HG02642 (cell line): ENCODE data around the gene DNTTIP2.
"Not testable (repeated sequence)": the region's sequence is repeated elsewhere in the genome, so short reads cannot be mapped to it uniquely, and the experiment has no call there.

Source experiments
- ATAC-seq: cut with Tn5 transposase; IDR thresholded peaks from one replicate; pipeline ENCODE4 v1.9.1; 2021; ENCODE audit warnings: mild to moderate bottlenecking; ENCODE audit not compliant: unreplicated experiment, poor library complexity

The DNTTIP2 gene

DNA sequence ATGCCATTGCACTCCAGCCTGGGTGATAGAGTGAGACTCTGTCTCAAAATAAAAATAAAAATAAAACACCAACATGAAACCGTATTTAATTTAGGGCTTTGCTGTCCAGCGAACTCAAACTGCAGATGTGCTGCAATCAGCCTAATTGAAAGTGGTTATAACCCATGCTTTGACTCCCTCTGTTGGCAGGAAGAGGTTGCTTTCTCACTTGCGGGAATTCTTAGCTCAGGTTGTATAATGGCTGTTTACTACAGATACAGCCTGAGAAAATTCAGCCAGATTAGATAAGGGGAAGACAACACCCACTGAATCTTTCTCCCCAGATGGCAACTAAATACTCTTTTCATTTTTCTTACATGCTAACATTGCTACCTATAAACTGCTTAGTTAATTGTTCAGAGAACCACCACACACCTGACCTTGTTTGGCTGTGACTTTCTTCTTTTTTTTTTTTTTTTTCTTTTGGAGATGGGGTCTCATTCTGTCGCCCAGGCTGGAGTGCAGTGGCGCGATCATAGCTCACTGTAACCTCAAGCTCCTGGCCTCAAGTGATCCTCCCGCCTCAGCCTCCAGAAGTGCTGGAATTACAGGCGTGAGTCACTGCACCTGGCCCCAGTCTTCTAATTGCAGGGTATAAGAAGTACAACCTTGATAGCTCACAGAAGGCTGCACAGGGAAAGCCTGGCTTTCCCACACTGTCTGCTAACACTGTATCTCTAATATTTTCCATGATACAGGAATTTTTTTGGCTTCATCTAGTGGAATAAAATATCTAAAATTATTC lies 34.6 kb downstream of the DNTTIP2 start:
- ATAC-seq, result no peak

DNA sequence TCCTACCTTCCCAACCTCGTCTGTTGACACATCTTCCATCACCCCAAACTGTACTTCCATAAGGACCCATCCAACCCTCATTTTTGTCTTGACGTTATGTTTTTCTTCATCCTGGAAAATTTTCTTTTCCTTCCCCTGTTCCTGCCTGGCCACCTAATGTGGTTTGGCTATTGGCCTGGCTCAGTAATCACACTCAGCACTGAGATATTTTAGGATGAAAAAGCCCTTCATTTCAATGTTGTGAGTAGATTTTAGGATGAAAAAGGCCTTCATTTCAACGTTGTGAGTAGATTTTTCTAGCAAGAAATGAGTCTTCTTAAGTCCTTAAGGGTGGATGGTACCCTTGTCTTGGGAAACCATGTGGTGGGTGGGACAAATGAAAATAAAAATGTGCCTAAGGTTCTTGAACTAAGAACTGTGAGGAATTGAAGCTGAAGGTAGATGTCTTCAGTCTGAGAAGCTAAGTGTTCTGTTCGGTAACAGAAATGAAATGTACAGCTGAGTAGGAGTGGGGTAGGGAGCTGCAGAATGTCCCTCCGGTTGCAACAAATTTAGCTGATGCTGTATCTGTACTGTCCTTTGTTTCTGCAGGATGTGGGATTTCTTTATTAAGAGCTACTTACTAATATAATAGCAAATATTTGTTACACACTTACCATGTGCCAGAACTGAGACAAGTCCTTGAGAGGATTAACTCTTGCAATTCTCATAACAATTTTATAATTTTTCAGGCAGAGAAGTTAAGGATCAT lies 36.1 kb downstream of the DNTTIP2 start:
- no peak for ATAC-seq

DNA sequence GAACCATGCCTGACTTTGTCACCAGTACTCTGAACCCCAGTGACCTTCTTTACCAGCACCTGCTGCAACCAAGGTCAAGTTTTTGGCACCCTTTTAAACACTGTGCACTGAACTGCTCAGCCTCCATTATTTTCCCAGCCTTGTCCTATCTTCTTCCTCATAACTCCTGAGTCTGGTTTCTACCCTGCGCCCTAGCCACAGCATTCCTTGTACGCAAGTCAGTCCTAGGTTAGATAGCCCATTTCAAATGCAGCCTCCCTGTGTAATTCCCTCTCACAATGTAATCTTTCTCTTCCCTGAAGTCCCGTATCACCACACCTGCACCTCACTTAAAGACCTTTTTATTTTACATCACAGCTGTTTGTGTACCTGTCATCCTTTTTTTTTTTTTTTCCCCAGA lies 37.2 kb downstream of the DNTTIP2 start:
- ATAC-seq, result no peak

DNA sequence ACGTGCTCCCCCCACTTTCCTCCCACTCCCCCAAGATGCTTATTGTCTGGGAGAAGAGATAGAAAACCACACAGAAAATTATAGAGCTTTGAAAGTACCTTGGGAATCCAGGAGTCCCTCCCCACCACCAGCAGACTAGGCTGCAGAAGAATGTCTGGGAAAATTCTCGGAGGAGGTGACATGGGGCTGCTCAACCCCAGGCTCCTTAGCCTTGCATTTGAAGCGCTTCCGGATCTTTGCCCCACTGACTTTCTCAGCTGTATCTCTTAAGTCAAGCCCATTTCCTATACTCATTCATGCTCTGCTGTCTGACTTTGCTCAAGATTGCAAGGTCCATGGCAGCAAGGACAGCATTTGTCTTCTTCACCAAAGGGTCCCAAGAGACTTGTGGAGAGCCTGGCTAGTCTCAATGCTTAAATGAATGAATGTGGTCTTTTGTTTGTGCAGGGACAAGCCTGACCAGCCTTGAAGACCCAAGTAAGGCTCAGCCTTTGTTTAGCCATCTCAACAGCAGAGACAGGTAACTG lies 38.0 kb downstream of the DNTTIP2 start:
- no peak for ATAC-seq

DNA sequence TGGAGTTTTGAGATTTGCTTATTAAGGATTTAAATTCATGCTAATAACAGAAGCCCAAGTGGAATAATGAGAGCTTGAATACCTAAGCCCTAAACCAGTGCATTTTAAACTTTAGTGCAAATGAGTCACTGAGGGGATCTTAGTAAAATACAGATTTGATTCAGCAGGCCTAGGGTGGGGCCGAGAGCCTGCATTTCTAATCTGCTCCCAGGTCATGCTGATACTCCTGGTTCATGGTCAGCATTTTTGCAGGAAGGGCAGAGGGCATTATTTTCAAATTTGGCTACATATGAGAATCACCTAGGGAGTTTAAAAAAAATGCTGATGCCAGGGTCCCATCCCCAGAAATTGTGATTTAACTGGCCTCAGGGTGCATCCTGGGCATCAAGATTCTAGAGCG lies 39.3 kb downstream of the DNTTIP2 start:
- no peak for ATAC-seq

DNA sequence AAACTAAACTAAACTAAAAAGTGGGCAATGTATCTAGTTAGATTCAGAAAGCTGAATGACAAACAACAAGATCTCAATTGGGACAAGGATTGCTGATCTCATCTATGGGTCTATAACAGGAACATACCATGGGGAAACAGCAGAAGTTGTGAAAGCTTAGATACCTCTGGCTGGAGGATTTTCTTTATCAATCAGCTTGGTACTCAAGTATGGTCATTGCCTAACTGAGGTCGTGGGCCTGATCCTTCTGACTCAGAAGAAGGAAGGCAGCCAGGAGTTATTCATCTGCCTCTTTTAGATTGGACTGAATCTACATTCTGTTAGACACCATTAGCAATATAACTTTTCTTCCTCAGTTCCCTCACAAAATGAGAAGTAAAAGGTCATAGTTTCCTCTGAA lies 39.7 kb downstream of the DNTTIP2 start:
- no peak for ATAC-seq

DNA sequence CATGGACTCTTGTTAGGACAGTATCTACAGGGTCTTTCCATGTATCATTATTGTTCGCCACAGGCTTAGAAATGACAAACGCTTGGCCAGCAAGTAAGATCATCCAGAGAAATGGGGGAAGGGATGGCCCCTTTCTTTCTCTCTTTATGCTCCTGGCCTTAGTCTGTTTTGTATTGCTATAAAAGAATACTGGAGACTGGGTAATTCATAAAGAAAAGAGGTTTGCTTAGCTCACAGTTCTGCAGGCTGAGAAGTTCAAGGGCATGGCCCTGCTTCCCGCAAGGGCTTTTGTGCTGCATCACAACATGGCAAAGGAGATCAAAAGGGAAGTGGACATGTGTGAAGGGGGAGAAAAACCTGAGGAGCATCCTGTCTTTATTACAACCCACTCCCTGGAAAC lies 41.0 kb downstream of the DNTTIP2 start:
- ATAC-seq, result no peak

DNA sequence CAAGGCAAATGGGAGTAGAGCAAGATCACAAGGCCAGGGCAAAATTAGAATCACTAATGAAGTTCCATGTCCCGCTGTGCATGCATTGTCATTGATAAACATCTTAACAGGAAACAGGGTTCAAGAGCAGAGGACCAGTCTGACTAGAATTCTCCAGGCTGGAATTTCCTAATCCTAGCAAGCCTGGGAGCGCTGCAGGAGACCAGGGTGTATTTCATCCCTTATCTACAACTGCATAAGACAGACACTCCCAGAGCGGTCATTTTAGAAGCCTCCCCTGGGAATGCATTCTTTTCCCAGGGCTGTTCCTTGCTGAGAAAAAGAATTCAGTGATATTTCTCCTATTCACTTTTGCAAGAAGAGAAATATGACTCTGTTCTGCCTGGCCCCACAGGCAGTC lies 45.7 kb downstream of the DNTTIP2 start:
- ATAC-seq, result not testable (repeated sequence)

DNA sequence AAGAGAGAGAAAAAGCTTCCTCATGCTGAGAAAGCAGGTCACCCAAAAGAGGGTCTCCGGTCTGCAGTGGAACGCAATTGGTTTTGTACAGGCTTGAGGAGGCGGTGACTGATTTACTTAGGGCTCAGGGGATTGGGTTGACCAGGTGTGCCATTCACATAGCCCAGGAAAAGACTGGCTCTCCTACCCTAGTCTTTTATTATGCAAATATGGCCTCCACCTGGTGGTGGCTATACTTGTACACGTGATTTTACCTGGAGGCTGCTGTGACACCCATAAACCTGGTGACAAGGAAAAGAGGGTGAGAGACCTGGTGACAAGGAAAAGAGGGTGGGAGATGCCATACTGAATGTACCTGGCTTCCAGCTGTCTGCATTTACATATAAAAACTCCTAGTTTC lies 49.9 kb downstream of the DNTTIP2 start:
- ATAC-seq, result no peak

DNA sequence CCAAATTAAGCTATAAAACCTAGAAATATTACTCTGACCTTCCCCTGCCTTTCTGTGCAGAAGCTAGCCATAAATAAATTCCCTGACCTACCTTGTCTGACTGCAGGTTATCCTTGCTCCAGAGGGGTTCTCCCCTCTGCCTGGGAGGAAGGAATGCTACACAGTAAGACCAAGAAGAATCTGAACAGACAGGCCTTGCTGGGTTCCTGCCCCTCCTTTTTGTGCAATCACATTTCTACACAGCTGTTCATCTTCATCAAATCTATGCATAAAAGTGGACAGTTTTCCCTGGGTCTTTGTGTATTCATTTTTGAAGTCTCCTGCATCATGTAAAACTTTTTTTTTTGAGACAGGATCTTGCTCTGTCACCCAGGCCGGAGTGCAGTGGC lies 50.6 kb downstream of the DNTTIP2 start:
- no peak for ATAC-seq

DNA sequence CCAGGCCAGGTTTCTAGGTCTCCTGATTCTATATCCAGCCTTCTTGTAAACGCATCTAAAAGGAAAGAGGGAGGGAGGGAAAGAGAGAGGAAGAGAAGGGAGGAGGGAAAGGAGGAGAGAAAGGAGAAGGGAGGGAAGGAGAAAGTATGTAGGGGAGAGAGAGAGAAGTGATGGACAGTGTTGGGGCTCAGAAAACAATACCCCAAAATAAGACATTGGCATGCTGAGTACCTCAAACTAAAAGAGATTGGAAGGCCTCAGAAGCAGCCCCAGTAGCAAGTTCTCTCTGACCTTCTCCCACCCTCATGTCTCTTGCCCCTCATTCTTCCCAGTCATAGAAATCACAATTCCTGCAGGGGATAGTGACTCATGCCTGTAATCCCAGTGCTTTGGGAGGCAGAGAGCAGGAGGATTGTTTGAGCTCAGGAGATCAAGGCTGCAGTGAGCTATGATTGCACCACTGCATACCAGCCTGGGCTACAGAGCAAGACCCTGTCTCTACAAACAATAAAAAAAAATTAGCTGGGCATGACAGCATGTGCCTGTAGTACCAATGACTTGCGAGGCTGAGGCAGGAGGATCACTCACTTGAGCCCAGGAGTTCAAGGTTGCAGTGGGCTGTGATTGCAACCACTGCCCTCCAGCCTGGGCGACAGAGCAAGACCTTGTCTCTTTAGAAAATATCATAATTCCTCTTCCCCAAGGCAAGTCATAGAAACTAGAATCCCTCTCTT lies 51.2 kb downstream of the DNTTIP2 start:
- ATAC-seq, result no peak

DNA sequence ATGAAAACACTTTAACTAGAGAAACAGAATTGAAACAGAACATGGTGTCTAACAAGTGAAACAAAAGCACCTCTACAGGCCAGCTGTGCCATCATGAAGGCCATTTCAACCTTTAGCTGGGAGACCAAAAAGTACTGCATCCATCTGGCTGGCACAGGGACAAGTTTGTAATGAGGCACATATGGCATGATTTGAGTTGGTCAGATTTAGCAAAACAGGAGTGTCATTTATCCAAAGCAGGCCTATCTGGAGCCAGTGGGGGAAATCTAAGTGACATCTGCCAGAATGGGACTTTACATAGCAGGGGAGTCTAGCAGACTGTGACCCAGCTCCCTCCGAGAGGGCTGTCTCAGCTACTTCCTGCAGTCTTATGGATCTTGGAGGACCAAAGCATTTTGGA lies 51.9 kb downstream of the DNTTIP2 start:
- ATAC-seq, result no peak

DNA sequence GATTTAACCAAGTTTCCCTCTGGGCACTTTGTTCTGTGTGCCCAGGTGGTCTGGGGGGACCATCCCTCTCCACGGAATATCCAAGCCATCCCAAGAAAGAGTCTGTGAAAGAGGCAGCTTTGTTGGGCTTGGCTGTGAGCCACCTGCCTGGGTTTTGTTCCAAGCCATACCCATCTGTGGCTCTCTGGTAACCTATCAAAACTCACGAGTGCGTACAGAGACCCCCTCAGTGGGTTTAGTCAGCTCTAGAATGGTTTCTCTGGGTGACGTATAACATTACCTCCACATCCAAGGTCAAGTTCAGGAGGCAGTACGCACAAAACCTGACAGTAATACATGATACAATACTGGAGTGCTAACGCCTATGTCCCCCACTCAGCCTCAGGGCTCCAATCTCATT lies 54.2 kb downstream of the DNTTIP2 start:
- no peak for ATAC-seq

DNA sequence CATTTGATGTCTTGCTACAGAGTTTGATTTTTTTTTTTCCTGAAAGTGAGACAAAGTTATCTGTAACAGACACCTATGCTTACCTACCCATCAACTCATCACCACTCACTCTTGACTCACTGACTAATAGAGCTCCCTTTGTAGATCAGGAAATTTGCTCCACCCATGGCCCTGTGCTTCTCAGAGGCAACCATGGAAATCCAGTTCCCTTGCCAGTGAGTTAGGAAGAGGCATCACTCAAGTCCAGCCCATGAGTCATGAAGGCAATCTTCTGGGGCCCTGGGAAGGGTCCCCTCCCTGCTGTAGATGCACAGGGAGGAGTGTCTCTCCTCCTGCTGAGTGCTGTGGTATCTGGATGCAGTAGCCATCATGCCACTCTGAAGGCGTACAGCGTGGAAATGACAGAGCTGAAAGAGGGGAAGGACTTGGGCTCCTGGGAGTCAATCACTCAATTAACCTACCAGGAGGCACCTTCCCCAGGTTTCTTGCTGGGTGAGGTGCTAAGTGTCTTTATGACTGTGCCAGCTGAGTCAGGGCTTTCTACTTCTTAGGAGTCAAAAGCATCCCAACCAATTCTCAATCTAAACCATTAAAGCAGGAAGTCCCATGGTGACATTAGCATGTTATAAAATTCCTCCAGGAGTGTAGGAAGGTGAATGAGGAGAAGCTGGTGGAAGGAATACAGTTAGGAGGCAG lies 56.1 kb downstream of the DNTTIP2 start:
- no peak for ATAC-seq

DNA sequence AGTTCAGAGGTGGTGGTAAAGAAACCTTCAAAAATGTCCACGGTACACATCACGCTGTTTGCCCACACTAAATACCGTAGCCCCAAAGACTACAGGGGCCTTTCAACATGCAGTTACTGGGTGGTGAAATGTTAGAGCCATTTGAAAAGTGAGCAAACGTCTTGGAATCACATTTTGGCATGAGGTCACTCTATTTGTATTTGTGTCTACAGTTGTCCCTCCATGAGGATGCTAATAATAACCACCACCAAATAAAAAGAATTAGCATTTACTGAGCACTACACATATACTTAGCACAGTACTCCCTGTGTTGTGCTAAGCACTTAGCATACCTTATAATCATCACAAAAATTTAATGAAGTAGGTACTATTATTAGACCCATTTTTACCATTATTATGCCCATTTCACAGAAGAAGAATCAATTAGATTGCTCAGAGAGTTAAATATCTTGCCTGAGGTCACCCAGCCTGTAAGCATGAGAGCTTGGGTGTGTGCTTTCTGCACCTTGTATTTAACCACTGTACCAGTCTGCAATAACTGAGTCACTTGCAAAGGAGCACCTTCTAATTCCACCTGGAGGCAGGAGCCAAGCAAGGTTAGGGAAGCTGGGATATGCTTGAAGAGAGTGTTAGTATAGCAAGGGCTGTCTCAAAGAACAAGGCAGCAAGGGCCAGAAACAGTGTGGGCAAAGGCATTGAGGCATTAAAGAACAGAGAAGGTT lies 57.4 kb downstream of the DNTTIP2 start:
- no peak for ATAC-seq

DNA sequence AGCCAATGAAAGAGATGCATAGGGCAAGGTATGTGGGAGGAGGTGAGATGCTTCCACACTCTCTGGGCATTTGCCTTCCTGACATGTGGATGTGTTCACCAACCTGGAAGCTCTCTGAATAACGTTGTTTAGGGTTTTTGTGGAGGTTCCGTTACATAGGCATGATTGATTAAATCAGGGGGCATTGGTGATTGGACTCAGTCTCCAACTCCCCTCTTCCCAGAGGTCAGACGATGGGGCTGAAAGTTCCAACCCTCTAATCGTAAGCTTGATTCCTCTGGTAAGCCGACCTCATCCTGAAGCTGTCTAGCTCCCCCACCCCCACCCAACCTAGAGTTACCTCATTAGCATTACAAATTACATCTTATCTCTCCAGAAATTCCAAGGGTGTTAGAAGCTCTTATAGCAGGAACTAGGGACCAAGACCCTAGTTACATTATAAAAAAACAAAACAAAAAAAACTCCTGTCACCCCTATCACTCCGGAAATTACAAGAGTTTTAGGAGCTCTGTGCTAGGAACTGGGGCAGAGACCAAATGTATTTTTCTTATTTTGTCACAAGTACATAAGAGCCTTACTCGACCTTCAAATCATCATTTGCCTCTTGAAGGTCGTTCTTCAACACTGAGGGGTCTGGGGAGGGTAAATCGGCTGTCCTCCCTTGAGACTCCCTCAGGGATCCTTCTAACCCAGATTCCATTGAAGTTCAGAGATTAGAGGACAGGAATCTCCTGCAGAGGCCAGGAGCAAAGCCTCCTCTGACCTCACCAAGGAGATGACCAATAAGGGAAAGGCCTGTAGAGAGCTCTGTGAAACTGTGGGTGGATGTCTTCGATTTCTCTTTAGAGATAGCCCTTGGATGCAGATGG lies 58.2 kb downstream of the DNTTIP2 start:
- no peak for ATAC-seq

DNA sequence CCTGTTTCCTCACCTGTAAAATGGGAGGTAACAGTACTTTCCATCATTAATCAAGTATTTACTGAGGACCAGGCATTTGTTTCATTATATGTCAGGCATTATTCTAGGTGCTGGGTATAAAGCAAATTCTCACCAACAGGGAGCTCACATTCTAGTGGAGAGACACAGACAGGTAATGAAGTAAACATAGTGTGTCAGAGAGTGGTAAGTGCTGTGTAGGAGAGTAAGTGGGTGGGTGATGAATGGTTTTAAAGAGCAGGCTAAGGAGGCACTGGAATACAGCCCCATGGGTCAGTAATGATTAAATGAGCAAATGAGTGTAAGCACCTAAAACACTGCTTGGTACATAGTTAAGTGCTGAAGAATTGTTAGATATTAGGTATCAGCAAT lies 60.4 kb downstream of the DNTTIP2 start:
- no peak for ATAC-seq

DNA sequence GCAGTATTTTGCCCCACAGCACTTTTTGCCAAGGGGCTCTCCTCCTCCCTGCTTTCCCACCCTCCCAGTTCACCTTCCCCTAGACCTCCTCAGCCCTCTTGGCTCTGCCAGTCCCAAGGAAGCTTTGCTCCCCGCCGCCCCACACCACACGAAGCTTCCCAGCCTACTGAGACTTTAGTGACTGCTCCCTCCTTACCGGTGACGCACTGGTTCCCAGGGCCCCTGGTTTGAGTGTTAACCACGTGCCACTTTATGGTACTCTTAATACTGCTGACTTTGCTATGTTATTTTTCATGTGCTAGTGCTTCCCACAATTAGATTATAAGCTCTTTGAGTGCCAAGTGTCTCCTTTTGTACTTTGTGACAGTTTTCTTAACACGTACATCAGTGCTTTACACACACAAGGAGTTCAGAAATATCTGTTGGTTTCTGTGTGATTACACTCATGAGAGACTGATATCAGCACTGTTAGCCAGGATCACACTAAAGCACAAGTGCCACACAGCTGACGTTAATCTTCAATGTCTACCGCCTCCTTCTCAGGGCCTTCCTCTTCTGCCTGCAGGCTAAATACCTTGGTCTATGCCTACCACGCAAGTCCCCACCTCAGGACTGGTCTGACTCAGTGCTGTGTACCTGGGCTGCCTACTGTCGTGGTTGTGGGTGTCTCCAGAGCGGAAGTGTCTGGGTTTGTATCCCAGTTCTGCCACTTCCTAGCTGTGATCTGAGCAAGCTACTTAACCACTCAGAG lies 61.0 kb downstream of the DNTTIP2 start:
- no peak for ATAC-seq
